Transverse colon (tissue), 4 donors: ENCODE measurements around the gene XRCC5. TPM values are rescaled to one million over a fixed set of nuclear protein-coding genes. Genes with fewer than 3 reads are reported as not detected.
"Not testable (repeated sequence)": the region's sequence is repeated elsewhere in the genome, so short reads cannot be mapped to it uniquely, and the experiment has no call there.

ENCODE experiments used
- DNase-seq: peaks from one replicate; pipeline ENCODE4 v3.0.0-alpha.2; 2019
- H3K27ac ChIP-seq, 4 donors: fragments of 200-600 bp; sonication (generic); 2 replicates each; pipeline ENCODE4 v1.5.1; 2016 to 2018; ENCODE audit warnings: inconsistent platforms in 4 of 4
- H3K27me3 ChIP-seq: fragments of 200-600 bp; sonication (generic); 2 replicates; pipeline ENCODE4 v1.5.1; 2017; ENCODE audit warnings: inconsistent platforms
- H3K36me3 ChIP-seq, 4 donors: fragments of 200-600 bp; sonication (generic); 2 replicates each; pipeline ENCODE4 v1.5.1; 2017 to 2019; ENCODE audit warnings: inconsistent platforms in 4 of 4
- H3K4me1 ChIP-seq, 4 donors: fragments of 200-600 bp; sonication (generic); 2 replicates each; pipeline ENCODE4 v1.5.1; 2017 to 2020; ENCODE audit warnings: inconsistent platforms in 4 of 4
- H3K4me3 ChIP-seq, 4 donors: fragments of 200-600 bp; sonication (generic); 1 replicate in 1 of 4; 2 replicates in 3 of 4; pipeline versions ENCODE4 v1.5.1 to v1.6.1; 2017 to 2019; ENCODE audit warnings: inconsistent platforms in 4 of 4
- H3K9me3 ChIP-seq, 2 donors: fragments of 200-600 bp; sonication (generic); 2 replicates each; pipeline ENCODE4 v1.5.1; 2017 to 2019; ENCODE audit warnings: inconsistent platforms in 2 of 2
- EP300 ChIP-seq: sonication (generic); formaldehyde crosslinking; IDR thresholded peaks from one replicate; pipeline ENCODE4 v1.6.1; 2017; ENCODE audit warnings: antibody characterized with exemption, low read depth
- POLR2A ChIP-seq: fragments of 450-650 bp; IDR thresholded peaks from one replicate; pipeline ENCODE4 v1.6.1; 2016; ENCODE audit warnings: antibody characterized with exemption, mild to moderate bottlenecking, moderate library complexity
- POLR2AphosphoS5 ChIP-seq, 3 donors: sonication (generic); formaldehyde crosslinking; IDR thresholded peaks; one replicate each; pipeline ENCODE4 v1.6.1; 2016; ENCODE audit warnings: antibody characterized with exemption in 3 of 3
- WGBS, 2 donors: methylation state at CpG; one replicate each; pipeline ENCODE4 v1.1.5; 2018; ENCODE audit warnings: low coverage in 1 of 2; 5-methylcytosine and 5-hydroxymethylcytosine counted together
- in situ Hi-C, 4 donors: fragments of 200-750 bp; cut with MboI; loops; one replicate each; pipeline versions ENCODE4 v1.15.0 to v1.15.1; 2017; ENCODE audit warnings: low sequenced_read_pairs in 3 of 4, low pct_ligation_motif_present in 1 of 4, low pct_unique_long_range_greater_than_20kb in 1 of 4
- intact Hi-C: fragments of 100-400 bp; cut with DNase I; formaldehyde crosslinking; loops from one replicate; pipeline ENCODE4 v1.15.1; 2023; ENCODE audit warnings: low total_unique reads
- total RNA-seq, 4 donors: library from RNA; depleted of rRNA; stranded (reverse); fragments of >200 nt; gene quantifications; one replicate each; pipeline ENCODE4 v1.1.0, GENCODE V29; 2016
- TF ChIP-seq, protein P1 (sequence below), 5 experiments: fragments of 200-600 bp in 3 of 5; fragments of 450-650 bp in 2 of 5; sonication (generic) in 3 of 5; IDR thresholded peaks; 1 replicate in 2 of 5; 2 replicates in 3 of 5; pipeline ENCODE4 v1.5.1; 2016 to 2017; ENCODE audit warnings: antibody characterized with exemption in 5 of 5, inconsistent platforms in 3 of 5, mild to moderate bottlenecking in 2 of 5, moderate library complexity in 1 of 5

XRCC5 gene
- total RNA-seq, 4 donors from 2014 or later = 75.6 to 120 (median 101) TPM

DNA sequence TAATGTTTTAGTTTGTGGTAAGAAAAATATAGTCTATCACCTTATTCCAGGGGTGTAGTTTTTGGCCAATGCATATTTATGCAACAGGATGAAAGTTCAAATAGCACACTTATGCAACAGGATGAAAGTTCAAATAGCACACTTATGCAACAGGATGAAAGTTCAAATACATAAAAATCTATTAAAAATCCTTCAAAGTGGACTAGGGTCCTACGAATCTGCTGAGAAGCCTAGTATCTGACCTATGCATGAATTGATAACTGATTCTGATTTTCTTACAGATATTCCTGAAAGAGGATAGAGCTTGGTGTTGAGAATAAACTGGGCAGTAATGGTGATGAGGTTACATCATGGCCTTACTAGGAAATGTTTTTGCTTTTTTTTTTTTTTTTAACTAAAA lies 30.4 kb upstream of the XRCC5 start:
- H3K27ac ChIP-seq = no peak overlapping the region
- TF ChIP-seq POLR2A (no peak), POLR2AphosphoS5 (IDR thresholded peaks at IDR 0.05) (peak in 2 of 3 donors; percentile 27 to 58), EP300 (no peak)
- TF ChIP-seq, protein P1, sequence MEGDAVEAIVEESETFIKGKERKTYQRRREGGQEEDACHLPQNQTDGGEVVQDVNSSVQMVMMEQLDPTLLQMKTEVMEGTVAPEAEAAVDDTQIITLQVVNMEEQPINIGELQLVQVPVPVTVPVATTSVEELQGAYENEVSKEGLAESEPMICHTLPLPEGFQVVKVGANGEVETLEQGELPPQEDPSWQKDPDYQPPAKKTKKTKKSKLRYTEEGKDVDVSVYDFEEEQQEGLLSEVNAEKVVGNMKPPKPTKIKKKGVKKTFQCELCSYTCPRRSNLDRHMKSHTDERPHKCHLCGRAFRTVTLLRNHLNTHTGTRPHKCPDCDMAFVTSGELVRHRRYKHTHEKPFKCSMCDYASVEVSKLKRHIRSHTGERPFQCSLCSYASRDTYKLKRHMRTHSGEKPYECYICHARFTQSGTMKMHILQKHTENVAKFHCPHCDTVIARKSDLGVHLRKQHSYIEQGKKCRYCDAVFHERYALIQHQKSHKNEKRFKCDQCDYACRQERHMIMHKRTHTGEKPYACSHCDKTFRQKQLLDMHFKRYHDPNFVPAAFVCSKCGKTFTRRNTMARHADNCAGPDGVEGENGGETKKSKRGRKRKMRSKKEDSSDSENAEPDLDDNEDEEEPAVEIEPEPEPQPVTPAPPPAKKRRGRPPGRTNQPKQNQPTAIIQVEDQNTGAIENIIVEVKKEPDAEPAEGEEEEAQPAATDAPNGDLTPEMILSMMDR (IDR thresholded peaks at IDR 0.05) = no peak
- in situ Hi-C loops = no loop called here

DNA sequence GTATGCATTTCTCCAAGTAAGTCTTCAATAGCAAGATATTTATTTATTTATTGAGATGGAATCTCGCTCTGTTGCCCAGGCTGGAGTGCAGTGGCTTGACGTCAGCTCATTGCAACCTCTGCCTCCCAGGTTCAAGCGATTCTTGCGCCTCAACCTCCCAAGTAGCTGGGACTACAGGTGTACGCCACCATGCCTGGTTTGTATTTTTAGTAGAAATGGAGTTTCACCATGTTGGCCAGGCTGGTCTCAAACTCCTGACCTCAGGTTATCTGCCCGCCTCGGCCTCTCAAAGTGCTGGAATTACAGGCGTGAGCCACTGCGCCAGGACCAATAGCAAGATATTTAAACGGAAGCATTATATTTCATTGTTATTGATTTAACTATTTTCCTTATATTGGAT lies 29.1 kb upstream of the XRCC5 start:
- H3K4me3 ChIP-seq, H3K36me3 ChIP-seq, intact Hi-C loops, H3K9me3 ChIP-seq, DNase-seq, H3K27ac ChIP-seq, in situ Hi-C loops, H3K27me3 ChIP-seq: not testable (repeated sequence)
- peaks cover 3 to 38% (median 15%) of the 10 kb centered on the region in 4 donors for H3K4me1 ChIP-seq
- 94 to 97% methylated on average over 9 to 10 of the region's 10 CpGs for WGBS, 2 donors

More for the DNA sequence above, 30.4 kb upstream of the XRCC5 start:
- no peak for DNase-seq
- H3K4me1 ChIP-seq = peaks cover 3 to 40% (median 15%) of the 10 kb centered on the region in 4 donors
- 47 to 56% methylated on average over 1 of the region's 1 CpG for WGBS, 2 donors
- no peaks in the 10 kb centered on the region for H3K27me3 ChIP-seq
- no peaks in the 10 kb centered on the region for H3K9me3 ChIP-seq
- H3K36me3 ChIP-seq = no peaks in the 10 kb centered on the region
- H3K4me3 ChIP-seq = no peak overlapping the region
- intact Hi-C loops = no loop called here

DNA sequence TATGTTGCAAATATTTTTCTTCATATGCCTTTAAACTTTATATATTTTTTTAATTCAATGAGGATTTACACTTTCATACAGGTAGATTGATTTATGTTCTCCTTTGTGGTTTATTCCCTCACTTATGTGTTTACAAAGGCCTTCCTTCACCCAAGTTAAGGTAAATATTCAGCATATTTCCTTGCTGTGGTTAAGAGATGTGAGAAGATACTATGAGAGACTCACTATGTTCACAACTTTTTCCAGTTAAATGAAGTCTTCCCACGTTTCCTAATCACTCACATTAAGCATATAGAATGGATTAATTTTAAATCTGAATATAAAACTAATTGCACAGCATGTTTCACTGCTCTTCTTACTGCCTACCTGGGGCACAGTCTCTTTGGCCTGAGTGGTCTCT lies 28.1 kb upstream of the XRCC5 start:
- H3K27me3 ChIP-seq = no peaks in the 10 kb centered on the region
- no peaks in the 10 kb centered on the region for H3K9me3 ChIP-seq
- in situ Hi-C loops (no loop called here), intact Hi-C loops (no loop called here)
- peaks cover 3 to 28% (median 12%) of the 10 kb centered on the region in 4 donors for H3K4me1 ChIP-seq
- WGBS, 2 donors = 19 to 20% methylated on average over 1 of the region's 1 CpG
- peak overlapping the region; percentile 57 to 91 (median 62) for H3K4me3 ChIP-seq
- no peak for DNase-seq
- no peaks in the 10 kb centered on the region for H3K36me3 ChIP-seq
- TF ChIP-seq EP300 (no peak), POLR2A (no peak), POLR2AphosphoS5 (IDR thresholded peaks at IDR 0.05) (no peak)
- TF ChIP-seq, protein P1 (IDR thresholded peaks at IDR 0.05) = no peak
- H3K27ac ChIP-seq = peak overlapping the region; percentile 58 to 71 (median 70)

DNA sequence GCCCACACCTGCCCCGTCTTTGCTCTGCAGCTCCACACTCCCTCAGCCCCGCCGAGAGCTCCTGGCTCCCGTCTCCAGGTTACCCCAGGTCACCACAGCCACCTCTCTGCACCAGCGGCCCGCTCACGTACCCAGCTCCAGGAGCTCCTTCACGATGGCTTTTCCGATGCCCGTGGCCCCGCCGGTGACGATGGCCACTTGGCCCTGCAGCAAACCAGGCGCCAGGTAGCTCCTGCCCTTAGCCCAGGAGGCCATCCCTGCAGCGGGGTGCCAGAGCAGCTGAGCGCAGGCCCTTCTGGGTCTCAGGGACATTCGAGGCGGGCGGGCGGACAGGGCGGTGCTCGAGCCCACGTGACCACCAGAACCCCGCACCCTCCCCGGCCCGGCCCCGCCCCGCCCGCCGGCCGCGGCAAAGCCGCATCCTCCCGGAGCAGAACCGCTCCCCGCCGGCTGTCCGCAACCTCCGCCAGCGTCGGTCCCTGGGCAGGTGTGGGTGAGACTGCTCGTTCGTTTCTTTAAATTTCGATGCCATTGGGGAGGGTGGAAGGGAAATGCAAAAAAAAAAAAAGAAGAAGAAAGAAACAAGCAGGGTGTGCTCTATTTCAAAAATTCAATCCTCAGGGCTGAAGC lies 27.5 kb upstream of the XRCC5 start, which contains the start of the genes PECR and TMEM169:
PECR (minus strand) TSS at position 323 of the 630 bp plus-strand sequence; CDS start at position 255, 68 bp downstream.
TMEM169 (plus strand) TSS at position 433 of the 630 bp plus-strand sequence. CDS start 14,045 bp downstream, outside the sequence.
- Histone ChIP-seq H3K4me1 (peaks cover 3 to 27% (median 9%) of the 10 kb centered on the region in 4 donors), H3K27me3 (no peaks in the 10 kb centered on the region), H3K27ac (peak within 1 kb of the TSS; percentile 58 to 71 (median 70)), H3K4me3 (peak within 1 kb of the TSS; percentile 57 to 91 (median 62)), H3K9me3 (no peaks in the 10 kb centered on the region), H3K36me3 (no peaks in the 10 kb centered on the region)
- peak; percentile 88 for DNase-seq
- intact Hi-C loops (no loop called here), in situ Hi-C loops (no loop called here)
- TF ChIP-seq POLR2AphosphoS5 (IDR thresholded peaks at IDR 0.05) = peak; percentile 39 to 61 (median 53)
- peak; percentile 49 for TF ChIP-seq POLR2A
- TF ChIP-seq, protein P1 (IDR thresholded peaks at IDR 0.05) = no peak
- TF ChIP-seq EP300 = no peak
- 0 to 1% methylated on average over 1 to 36 of the region's 44 CpGs for WGBS, 2 donors
